Muscle of arm (tissue), 12 donors: ENCODE data around the gene SLC26A8. TPM values are rescaled to one million over a fixed set of nuclear protein-coding genes. Genes with fewer than 3 reads are reported as not detected.
"Not testable (repeated sequence)": the region's sequence is repeated elsewhere in the genome, so short reads cannot be mapped to it uniquely, and the experiment has no call there.

Experiments used
- DNase-seq: peaks from one replicate; pipeline ENCODE4 v3.0.0-alpha.2; 2013
- polyA plus RNA-seq, 12 donors: library from polyadenylated mRNA; unstranded; fragments of 120-200 nt; gene quantifications; one replicate each; pipeline ENCODE4 v1.2.1, GENCODE V29; 2013; ENCODE audit not compliant: insufficient read length in 12 of 12

The SLC26A8 gene
- polyA plus RNA-seq, 12 donors, result 0.08 to 0.39 (median 0.14) TPM; not detected in 6

DNA sequence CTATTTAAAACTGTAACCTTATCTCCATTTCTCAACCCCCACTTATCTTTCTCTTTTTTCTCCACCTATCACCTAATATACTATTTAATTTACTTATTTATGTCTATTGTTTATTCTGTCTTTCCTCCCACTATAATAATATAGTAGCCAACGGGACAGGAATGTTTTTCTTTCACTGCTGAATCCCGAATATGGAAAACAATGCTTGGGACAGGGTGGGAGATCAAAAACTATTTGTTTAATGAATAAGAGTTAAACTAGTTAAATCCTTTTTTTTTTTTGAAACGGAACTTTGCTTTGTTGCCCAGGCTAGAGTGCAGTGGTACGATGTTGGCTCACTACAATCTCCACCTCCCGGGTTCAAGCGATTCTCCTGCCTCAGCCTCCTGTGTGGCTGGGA lies 109.9 kb downstream of the SLC26A8 start:
- no peak for DNase-seq

DNA sequence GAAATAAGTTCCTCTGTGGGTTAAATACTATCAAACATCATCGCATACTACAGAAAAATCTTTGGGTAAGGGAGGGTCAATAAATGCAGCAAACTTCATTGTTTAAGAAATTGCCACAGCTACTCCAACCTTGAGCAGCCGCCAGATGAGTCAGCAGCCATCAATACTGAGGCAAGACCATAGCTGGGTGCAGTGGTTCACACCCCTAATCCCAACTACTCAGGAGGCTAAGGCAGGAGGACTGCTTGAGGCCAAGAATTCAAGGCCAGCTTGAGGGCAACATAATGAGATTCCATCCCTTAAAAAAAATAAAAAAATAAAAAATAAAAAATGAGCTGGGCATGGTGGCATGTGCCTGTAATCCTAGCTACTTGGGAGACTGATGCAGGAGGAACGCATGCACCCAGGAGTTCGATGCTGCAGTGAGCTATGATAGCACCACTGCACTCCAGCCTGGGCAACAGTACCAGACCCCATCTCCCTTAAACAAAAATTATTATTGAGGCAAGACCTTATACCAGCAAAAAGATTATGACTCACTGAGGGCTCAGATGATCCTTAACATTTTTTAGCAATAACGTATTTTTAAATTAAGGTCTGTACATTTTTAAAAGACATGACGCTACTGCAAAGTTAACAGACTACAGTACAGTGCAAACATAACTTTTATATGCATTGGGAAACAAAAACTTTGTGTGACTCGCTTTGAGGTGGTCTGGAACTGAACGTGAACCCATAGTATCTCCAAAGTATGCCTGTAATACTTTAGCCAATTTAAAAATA lies 112.4 kb downstream of the SLC26A8 start:
- no peak for DNase-seq

DNA sequence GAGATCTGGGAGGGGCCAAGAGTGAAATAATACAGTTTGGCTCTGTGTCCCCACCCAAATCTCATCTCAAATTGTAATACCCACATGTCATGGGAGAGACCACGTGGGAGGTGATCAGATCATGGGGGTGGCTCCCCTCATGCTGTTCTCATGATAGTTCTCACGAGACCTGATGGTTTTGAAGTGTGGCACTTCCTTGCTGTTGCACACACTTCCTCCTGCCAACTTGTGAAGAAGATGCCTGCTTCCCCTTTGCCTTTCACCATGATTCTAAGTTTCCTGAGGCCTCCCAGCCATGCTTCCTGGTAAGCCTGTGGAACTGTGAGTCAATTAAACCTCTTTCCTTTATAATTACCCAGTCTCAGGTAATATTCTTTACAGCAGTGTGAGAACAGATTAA lies 114.9 kb downstream of the SLC26A8 start:
- not testable (repeated sequence) for DNase-seq

DNA sequence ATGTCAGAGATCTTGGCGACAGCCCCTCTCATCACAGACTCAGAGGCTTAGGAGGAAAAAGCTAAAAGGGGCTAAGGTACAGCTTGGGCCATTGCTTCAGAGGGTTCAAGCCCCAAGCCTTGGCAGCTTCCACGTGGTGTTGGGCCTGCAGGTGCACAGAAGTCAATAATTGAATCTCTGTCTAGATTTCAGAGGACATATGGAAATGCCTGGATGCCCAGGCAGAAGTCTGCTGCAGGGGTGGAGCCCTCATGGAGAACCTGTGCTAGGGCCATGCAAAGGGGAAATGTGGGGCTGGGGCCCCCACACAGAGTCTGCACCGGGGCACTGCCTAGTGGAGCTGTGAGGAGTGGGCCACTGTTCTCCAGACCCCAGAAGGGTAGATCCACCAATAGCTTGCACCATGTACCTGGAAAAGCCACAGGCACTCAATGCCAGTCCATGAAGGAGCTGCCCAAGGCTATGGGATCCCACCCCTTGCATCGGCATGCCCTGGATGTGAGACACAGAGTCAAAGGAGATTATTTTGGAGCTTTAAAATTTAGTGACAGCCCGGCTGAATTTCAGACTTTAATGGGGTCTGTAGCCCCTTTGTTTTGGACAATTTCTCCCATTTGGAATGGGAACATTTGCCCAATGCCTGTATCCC lies 115.6 kb downstream of the SLC26A8 start:
- not testable (repeated sequence) for DNase-seq

DNA sequence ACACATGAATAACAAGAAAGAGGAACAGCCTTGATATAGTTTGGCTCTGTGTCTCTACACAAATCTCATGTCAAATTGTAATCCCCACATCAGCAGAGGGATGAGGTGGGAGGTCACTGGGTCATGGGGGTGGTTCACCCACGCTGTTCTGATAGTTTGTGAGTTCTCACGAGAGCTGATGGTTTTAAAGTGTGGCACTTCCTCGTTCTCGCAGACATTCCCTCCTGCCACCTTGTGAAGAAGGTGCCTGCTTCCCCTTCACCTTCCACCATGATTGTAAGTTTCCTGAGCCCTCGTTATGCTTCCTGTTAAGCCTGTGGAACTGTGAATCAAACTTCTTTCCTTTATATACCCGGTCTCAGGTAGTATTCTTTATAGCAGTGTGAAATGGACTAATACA lies 116.7 kb downstream of the SLC26A8 start:
- no peak for DNase-seq

DNA sequence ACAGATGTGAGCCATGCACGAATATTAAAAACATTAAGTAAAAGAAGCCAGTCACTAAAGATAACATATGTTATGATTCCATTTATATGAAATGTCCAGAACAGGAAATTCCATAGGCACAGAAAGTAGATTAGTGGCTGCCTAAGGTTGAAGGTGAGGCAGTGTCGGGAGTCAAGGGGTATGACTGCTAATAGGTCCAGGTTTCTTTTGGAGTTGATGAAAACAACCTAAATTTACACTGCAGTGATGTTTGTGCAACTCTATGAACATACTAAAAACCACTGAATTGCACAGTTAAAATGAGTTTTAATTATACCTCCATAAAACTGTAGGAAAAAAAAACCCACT lies 118.0 kb downstream of the SLC26A8 start:
- no peak for DNase-seq

DNA sequence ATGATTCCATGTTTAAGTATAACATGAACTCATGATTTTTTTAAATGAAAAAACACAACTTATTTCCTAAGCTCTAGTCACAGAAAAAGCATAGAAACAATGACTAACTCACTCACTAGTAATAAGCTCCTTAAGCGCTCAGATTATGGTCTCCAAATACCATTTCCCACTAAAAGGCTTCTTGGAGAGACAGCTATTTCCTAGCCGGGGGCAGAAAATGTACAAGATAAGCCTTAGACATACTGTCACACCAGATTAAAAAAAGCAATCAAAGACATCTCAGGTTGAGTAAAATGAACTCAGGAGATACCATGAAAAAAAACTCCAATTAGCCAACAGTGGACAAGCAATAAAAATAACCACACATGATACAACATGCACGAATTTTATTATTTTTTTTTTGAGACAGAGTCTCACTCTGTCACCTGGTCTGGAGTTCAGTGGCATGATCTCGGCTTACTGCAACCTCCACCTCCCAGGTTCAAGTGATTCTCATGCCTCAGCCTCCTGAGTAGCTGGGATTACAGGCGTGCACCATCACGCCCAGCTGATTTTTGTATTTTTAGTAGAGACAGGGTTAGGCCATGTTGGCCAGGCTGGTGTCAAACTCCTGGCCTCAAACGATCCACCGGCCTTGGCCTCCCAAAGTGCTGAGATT lies 118.5 kb downstream of the SLC26A8 start:
- no peak for DNase-seq

DNA sequence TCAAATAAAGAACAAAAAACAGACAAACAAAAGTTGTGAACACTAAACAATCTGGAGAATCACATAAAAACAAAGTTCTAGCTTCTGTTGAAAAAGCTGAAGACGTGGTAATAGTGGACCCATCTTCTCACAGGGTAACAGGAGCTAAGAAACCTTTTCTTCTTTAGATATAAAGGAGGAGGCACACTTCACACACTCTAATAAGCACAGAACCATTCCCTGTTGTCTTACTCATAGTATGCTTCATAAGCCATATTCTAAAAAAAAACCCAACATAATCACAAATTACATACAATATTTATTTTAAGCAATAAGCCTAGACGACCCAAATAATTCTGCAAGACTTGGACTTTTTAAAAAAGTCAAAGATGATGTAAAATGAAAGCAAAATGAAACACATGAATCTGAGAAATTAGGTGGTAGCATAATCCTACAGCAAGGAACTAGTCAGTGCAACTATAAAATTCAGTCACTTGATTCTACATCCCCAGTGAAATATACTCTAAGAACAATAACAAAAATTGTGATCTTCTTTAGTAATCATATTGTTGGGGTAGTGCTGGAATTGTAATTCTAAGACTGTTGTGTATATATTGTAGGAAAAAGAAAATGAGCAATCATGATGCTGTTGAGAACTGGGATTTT lies 119.2 kb downstream of the SLC26A8 start:
- no peak for DNase-seq

DNA sequence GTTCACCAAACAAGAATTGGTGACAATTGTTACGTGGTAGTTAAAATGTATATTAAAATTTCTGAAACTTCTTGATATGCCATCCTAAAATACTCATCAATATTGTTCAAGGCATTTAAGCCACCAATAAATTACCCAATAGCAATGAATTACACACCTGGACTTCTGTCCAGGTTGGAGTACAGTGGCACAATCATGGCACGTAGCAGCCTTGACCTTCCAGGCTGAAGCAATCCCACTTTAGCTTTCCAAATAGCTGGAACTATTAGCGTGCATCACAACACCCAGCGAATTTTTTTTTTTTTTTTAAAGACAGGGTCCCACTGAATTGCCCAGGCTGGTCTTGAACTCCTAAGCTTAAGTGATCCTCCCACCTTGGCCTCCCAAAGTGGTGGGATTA lies 120.8 kb downstream of the SLC26A8 start:
- no peak for DNase-seq

DNA sequence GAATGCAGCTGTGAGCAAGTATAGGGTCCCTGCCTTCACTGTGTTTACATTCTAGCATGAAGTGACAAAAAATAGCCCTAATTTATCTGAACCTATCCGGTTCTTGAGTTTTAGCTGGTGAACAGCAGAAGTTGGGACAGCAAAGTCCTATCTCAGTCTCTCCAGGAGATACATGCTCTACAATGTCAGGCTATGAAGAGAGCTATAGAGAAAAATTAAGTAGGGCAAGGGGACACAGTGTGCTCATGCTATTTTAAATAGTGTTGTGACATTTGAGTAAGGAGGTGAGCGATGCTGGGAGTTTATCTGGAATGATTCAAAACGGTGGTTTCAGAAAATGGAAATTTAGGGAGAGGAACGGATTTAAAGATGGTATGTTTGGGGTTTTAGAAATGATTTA lies 124.0 kb downstream of the SLC26A8 start:
- DNase-seq, result no peak

DNA sequence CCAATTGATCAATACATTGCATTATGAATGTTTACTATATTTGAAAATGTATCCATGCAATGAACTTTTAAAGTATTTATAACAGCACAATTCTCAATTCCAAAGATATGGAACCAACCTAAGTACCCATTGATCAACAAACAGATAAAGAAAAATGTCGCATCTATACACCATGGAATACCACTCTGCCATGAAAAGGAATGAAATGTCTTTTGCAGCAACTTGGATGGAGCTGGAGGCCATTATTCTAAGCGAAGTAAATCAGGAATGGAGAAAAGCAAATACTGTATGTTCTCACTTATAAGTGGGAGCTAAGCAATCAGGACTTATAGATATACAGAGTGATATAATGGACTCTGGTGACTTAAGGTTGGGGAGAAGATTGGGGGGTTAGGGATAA lies 126.4 kb downstream of the SLC26A8 start:
- DNase-seq, result no peak

DNA sequence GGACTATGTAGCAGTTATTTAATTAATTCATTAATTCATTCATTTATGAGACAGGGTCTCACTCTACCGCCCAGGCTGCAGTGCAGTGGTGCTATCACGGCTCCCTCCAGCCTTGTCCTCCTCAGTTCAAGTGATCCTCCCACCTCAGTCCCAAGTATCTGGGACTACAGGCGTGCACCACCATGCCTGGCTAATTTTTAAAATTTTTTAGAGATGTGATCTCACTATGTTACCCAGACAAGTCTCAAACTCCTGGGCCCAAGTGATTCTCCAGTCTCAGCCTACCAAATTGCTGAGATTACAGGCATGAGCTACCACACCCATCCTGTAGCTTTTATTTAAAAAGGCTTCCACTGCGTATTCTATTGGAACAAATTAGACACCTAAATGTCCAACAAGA lies 127.0 kb downstream of the SLC26A8 start:
- no peak for DNase-seq

DNA sequence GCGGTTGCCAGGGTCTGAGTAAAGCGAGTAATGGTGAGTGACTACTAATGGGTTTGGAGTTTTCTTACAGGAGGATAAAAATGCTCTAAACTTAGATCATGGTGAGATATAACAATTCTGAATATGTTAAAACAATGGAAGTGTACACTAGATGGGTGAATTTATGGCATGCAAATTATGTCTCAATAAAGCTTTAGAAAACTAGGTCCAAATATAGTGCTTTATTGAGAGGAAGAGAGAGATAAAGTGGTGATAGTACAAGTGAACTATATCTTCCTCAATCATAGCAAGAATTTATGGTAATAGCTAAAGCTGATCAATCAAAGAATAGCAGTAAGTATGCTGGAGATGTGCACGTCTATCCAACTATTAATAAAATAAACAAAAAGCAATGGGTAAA lies 127.4 kb downstream of the SLC26A8 start:
- no peak for DNase-seq

DNA sequence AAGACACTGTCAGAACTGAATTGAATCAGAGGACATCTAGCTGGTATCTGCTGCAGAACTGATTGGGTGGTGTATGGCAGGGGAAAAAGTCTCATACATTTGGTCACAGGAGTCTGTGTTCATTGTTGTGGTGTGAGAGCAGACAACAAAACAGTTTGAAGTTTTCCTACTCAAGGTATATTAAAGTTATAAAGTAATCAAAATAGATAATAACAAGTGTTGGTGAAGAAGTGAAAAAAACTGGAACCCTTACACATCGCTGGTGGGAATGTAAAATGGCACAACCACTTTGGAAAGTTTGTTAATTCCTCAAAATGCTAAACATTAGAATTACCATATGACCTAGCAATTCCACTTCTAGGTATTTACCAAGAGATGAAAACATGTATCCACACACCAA lies 128.2 kb downstream of the SLC26A8 start:
- no peak for DNase-seq

DNA sequence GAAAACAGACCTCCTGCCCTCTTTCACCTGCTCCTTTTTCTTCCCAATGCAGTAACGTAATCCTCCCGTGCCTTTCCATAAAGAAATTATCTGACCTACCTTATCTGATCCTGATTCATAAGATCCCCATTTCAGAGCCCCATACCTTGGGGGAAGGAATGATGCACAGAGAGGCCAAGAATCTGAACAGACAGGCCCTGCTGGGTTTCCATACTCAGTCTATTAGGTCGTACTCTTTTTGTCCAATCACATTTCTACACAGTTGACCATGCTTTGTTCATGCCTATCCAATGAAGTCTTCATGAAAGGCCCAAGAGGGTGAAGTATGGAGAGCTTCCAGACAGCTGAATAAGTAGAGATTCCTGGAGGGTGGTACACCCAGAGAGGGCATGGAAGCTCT lies 128.9 kb downstream of the SLC26A8 start:
- DNase-seq, result no peak

DNA sequence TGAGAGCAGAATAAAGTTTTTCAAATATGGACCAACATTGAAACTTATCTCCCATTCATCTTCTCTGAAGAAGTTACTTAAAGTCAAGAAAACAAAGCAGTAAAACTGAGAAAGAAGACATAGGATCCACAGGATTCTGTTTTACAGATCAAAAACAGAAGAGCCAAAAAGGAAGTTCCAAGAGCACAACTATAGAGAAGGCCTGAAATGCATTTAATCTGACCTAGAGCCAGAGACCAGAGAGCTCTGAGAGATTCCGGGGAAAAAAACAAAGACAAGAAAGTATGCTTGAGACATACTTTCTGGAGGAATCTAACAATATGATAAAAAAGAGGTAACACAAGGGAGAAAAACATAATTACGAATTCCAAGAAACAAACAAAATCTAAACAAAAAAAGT lies 129.7 kb downstream of the SLC26A8 start:
- peak; percentile 10 for DNase-seq

Other genes with a start within 250 kb of the SLC26A8 start
- gene CLPSL2, start 248.0 kb downstream of the SLC26A8 start, polyA plus RNA-seq, result not detected
- not detected for gene CLPSL1, start 243.6 kb downstream of the SLC26A8 start, polyA plus RNA-seq
- gene CLPS, start 227.3 kb downstream of the SLC26A8 start, polyA plus RNA-seq, result not detected
- not detected for gene LHFPL5, start 219.3 kb downstream of the SLC26A8 start, polyA plus RNA-seq
- gene SRPK1, start 103.5 kb downstream of the SLC26A8 start, polyA plus RNA-seq, result 10 to 100 TPM in 11 of 12 donors, not detected in 1; 13.4 to 36.5 (median 19.7) TPM
- gene MAPK14, start 3.2 kb upstream of the SLC26A8 start, polyA plus RNA-seq, result 10 to 100 TPM in 11 of 12 donors, not detected in 1; 33.4 to 43.6 (median 37.5) TPM
- gene MAPK13, start 105.9 kb upstream of the SLC26A8 start, polyA plus RNA-seq, result 10 to 100 TPM in 3 of 12 donors, 1 to 10 TPM in 8, not detected in 1; 4.0 to 31.3 (median 6.7) TPM
- 10 to 100 TPM in 11 of 12 donors, not detected in 1; 21.2 to 63.5 (median 26.1) TPM for gene BRPF3, start 172.1 kb upstream of the SLC26A8 start, polyA plus RNA-seq
- 1 to 10 TPM in 2 of 12 donors, under 1 TPM in 4, not detected in 6; 0.05 to 2.6 (median 0.28) TPM for gene PNPLA1, start 245.4 kb upstream of the SLC26A8 start, polyA plus RNA-seq